ENCODE results near the gene CNN2. TPM values are rescaled to one million over a fixed set of nuclear protein-coding genes. Genes with fewer than 3 reads are reported as not detected.
"Not testable (repeated sequence)": the region's sequence is repeated elsewhere in the genome, so short reads cannot be mapped to it uniquely, and the experiment has no call there.

CNN2 gene
- total RNA-seq, 2 donors from 2014 or later: 187 to 254 TPM

DNA sequence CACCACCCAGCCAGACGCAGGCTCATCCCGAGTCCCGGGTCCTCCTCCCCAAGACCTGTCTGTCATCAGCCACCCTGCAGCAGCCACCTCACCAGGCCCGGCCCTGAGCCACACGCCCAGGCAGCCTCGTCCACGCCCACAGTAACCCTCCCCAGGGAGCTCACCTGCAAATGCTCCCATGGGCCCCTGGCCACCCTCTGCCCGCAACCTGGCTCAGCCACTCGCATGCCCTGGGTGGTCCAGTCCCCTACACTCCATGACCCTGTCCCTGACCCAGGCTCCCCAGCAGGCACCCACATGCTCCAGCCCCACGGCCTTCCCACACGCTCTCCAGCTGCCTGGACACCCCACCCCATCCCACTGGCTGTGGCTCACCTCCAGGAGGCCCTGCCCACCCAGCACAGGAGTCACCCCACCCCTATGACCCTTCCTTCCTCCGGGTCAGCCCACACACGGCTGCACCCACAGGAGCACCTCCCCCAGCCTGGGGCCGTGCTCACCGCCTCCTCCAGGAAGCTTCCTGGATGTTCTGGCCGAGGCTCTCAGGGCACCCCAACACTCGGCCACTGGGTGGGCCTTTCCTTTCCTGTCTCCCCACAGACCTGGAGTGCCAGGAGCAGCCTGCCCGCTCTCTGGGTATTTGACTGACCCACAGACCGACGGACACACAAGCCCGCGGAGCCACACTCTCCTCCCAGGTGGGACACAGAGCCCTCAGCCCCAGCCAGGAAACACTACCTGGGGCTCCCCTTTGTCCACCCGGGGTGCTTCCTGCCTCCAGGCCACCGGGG lies 9.1 kb upstream of the CNN2 start:
- ATAC-seq (no peak), DNase-seq (ENCODE audit: low spot score in 2 of 2) (no peak)
- Mint-ChIP-seq H3K27ac (peak overlapping the region; percentile 81 to 100), H3K36me3 (peaks cover 5 to 7% of the 10 kb centered on the region in 2 donors), H3K9me3 (no peaks in the 10 kb centered on the region)

DNA sequence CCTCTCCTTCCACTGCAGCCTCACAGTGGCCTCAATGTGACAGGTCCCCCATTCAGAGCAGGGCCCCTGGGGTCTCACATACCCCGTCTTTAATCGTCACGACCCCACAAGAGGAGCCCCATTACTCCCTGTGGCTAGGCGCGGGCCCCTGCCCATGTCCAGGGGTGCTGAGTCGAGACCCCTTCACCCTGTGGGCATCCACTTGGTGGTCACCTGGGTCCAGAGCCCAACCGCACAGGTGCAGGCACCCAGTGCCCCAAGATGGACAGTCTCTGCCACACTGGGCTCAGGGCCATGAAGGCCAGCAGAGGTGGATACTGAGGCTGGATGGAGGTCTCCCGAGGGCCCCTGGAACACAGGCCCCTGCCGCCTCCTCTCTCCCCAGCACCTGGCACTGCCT lies 8.5 kb upstream of the CNN2 start:
- H3K27ac Mint-ChIP-seq: peak overlapping the region; percentile 81 to 100
- no peaks in the 10 kb centered on the region for H3K9me3 Mint-ChIP-seq
- peaks cover 5 to 7% of the 10 kb centered on the region in 2 donors for H3K36me3 Mint-ChIP-seq
- DNase-seq (ENCODE audit: low spot score in 2 of 2) (no peak), ATAC-seq (no peak)

- ATAC-seq: no peak
- Mint-ChIP-seq H3K27ac (peak overlapping the region in 1 of 2 donors; percentile 100), H3K9me3 (no peaks in the 10 kb centered on the region), H3K36me3 (peaks cover 5 to 7% of the 10 kb centered on the region in 2 donors)
- DNase-seq (ENCODE audit: low spot score in 2 of 2): no peak
These were observed 8.0 kb upstream of the CNN2 start for GRCh38 chr19:1018393-1018792.

GRCh38 chr19:1018932-1019615 lies 7.3 kb upstream of the CNN2 start:
- Mint-ChIP-seq H3K27ac (peak overlapping the region; percentile 82 to 100), H3K36me3 (peaks cover 5 to 7% of the 10 kb centered on the region in 2 donors), H3K9me3 (no peaks in the 10 kb centered on the region)
- DNase-seq (ENCODE audit: low spot score in 2 of 2) (no peak), ATAC-seq (no peak)

DNA sequence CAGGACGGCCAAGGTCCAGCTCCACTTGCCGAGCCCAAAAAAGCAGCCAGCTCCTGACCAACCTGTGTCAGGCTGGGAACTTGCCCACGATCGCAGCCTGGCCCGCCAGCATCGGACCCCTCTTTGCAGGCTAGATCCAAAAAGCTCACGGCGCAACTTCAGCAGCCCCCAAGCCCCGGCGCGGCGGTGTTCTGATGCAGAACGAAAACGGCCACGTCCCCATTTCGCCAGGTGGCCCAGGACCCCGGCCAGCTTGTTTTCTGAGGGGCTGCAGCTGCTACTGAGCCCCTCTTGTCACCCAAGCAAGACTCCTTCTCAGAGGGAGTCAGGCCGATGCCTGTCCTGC lies 6.8 kb upstream of the CNN2 start:
- peaks cover 5 to 7% of the 10 kb centered on the region in 2 donors for H3K36me3 Mint-ChIP-seq
- ATAC-seq (no peak), DNase-seq (ENCODE audit: low spot score in 2 of 2) (no peak)
- H3K9me3 Mint-ChIP-seq: no peaks in the 10 kb centered on the region
- H3K27ac Mint-ChIP-seq: peak overlapping the region; percentile 97 to 100

DNA sequence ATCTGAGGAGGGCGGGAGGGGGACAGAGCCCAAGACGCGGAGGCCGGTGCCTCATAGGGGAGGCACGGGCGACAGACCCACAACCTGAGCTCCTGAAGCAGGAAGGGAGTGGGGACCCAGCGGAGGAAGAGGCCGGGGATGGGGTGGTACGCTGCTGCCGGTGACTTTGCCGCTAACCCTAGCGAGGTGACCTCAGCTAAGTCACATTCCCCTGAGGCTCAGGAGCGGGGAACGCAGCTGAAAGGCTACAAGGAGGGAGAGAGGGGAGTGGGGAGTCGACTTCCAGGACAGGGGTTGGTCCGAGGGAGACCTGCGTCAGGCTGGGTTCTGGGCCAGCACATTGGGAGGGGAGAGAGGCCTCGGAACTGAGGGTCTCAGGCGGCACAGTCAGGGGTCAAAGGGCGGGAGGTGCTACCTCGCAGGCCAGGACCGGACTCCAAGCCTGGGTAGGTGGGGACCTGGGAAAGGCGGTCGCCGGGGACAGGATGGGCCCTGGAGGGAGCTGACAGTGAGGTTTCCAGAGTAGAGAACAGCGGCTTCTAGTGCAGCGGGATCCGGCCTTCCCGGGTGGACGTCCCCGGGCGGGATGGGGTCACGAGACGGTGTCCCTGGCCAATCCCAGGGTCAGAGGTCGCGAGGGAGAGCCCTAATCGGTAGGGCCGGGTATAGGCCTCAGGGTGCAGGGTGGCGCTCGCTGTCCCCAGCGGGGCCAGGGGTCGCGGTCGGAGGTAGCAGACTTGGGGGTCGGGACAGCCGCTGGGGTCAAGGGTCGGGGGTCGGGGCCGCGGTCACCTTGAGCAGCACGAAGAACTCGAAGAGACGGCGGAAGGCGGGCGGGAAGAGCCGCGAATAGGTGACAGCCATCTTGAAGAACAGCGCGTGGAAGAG lies 6.2 kb upstream of the CNN2 start:
- DNase-seq (ENCODE audit: low spot score in 2 of 2): no peak

DNA sequence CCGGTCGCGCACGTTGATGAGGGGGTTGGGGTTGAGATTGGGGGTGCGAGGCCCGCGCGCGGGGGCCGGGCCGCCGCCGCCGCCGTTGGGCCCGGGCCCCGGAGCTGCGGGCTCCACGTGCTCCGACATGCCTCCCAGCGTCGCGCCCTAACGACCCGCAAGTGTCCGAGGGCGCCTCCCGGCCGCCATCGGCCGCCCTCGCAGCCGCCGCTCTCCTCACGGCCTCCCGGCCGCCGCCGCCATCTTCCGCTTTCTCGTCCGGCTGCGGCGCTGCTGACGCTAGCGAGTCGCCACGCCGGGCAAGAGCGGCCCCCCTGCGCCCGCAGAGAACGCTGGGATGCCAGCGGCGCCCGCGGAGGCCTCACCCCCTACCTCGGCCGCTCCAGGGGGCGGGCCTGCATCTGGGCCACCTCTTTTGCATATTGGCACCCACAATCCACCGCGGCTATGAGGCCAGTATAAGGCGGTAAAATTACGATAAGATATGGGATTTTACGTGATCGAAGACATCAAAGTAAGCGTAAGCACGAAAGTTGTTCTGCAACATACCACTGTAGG lies 5.5 kb upstream of the CNN2 start, which contains the start of gene TMEM259:
TSS of gene TMEM259 (minus strand) at position 256 of the 558 bp plus-strand sequence. CDS start at position 129, 127 bp downstream.
- peak; percentile 88 to 90 for ATAC-seq
- peak; percentile 96 to 97 for DNase-seq (ENCODE audit: low spot score in 2 of 2)
- H3K9me3 Mint-ChIP-seq: no peaks in the 10 kb centered on the region
- peaks cover 5 to 7% of the 10 kb centered on the region in 2 donors for H3K36me3 Mint-ChIP-seq
- H3K27ac Mint-ChIP-seq: peak within 1 kb of the TSS; percentile 99 to 100

More for the DNA sequence above, 6.2 kb upstream of the CNN2 start:
- peak in 1 of 2 donors; percentile 10 for ATAC-seq
- Mint-ChIP-seq H3K27ac (peak overlapping the region; percentile 97 to 100), H3K9me3 (no peaks in the 10 kb centered on the region), H3K36me3 (peaks cover 5 to 7% of the 10 kb centered on the region in 2 donors)

DNA sequence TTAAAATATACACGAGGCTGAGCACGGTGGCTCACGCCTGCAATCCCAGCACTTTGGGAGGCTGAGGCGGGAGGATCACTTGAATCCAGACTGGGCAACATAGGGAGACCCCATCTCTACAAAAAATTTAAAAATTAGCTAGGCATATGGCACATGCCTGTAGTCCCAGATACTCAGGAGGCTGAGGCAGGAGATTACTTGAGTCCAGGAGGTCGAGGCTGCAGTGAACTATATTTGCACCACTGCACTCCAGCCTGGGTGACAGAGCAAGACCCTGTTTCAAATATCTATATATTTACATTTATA lies 2.6 kb upstream of the CNN2 start:
- not testable (repeated sequence) for H3K9me3 Mint-ChIP-seq; DNase-seq (ENCODE audit: low spot score in 2 of 2); ATAC-seq; H3K27ac Mint-ChIP-seq
- H3K36me3 Mint-ChIP-seq: peaks cover 13 to 15% of the 10 kb centered on the region in 2 donors

DNA sequence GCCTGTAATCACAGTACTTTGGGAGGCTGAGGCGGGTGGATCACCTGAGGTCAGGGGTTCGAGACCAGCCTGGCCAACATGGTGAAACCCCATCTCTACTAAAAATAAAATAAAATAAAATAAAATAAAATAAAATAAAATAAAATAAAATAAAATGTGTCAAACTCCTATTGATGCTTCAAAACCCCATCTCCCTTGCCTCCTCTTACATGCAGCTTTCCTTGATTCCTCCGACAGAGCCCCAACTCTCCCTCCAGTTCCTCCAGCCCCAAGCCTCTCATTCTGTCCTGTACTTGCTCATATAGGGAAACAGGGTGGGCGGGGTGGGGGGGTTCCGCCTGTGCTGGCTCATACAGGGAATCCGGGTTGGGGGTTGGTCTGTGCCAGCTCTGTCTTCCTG lies 1.3 kb upstream of the CNN2 start:
- peaks cover 9 to 17% of the 10 kb centered on the region in 2 donors for H3K36me3 Mint-ChIP-seq
- not testable (repeated sequence) for H3K9me3 Mint-ChIP-seq; ATAC-seq; H3K27ac Mint-ChIP-seq; DNase-seq (ENCODE audit: low spot score in 2 of 2)

- DNase-seq (ENCODE audit: low spot score in 2 of 2): no peak
- peak overlapping the region; percentile 86 to 90 for H3K27ac Mint-ChIP-seq
- H3K36me3 Mint-ChIP-seq: peaks cover 7 to 20% of the 10 kb centered on the region in 2 donors
- no peaks in the 10 kb centered on the region for H3K9me3 Mint-ChIP-seq
- ATAC-seq: peak in 1 of 2 donors; percentile 4
These were observed 608 bp downstream of the CNN2 start for GRCh38 chr19:1026783-1027649.

DNA sequence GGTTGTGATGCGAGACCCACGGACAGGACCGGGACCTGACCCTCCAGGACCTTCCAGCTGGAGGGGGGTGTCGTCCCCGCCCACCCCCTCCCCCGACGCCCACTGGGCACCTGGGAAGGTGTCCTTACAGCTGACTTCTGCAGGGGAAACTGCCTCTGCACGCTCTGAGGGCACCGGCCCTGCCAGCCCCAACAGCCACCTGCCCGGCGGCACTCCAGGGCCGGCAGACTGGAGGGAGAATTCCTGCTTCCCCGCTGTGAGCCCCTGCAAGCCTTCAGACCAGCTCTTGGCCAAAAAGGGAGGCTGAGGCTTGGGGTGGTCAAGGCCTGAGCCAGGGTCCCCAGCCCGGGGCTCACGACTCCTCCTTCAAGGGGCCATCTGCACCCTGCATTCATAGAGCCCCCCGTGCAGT lies 1.2 kb downstream of the CNN2 start:
- Mint-ChIP-seq H3K9me3 (no peaks in the 10 kb centered on the region), H3K36me3 (peaks cover 13 to 26% of the 10 kb centered on the region in 2 donors), H3K27ac (peak overlapping the region in 1 of 2 donors; percentile 86)
- ATAC-seq: no peak
- no peak for DNase-seq (ENCODE audit: low spot score in 2 of 2)

DNA sequence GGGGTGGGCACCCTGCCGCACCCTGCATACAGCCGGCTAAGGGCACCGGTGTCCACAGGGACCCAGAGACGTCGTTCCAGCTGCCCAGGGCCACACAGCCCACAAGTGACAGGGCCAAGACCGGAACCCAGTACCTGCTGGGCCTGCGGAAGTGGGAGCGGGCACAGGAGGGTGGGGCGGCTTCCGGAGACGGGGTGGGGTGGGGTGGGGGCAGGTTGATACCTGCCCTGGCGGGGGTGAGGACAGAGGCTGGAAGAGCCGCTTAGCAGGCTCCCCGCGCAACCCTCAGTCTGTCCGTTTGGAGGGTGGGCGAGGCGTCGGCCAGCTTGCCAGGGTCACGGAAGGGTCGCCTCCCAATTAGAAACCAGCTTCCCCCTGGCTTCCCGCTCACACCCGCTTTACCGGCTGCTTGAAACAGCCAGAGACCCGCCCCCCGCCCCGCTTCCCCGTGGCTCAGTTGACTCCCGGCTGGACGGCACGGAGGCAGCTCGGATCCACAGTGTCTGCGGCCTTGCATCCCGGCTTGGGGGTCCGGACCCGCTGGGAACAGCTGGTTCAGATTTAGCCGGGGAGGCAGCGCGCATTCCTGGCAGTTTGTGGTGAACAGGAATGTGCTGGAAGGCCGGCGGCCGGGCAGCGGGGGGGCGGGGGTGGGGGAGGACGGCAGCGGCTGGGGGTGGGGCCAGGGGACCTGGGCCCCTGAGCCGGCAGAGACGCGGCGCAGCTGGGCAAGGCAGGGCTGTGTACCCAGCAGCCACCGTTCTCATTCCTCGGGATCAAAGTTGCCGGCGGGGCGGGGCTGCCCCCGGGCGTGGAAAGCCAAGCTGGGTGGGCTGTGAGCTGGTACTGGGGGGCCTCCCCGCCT lies 1.9 kb downstream of the CNN2 start:
- no peak for DNase-seq (ENCODE audit: low spot score in 2 of 2)
- peaks cover 0 to 2% of the 10 kb centered on the region in 2 donors for H3K9me3 Mint-ChIP-seq
- ATAC-seq: peak; percentile 29 to 56
- H3K27ac Mint-ChIP-seq: peak overlapping the region in 1 of 2 donors; percentile 86
- H3K36me3 Mint-ChIP-seq: peaks cover 19 to 26% of the 10 kb centered on the region in 2 donors

DNA sequence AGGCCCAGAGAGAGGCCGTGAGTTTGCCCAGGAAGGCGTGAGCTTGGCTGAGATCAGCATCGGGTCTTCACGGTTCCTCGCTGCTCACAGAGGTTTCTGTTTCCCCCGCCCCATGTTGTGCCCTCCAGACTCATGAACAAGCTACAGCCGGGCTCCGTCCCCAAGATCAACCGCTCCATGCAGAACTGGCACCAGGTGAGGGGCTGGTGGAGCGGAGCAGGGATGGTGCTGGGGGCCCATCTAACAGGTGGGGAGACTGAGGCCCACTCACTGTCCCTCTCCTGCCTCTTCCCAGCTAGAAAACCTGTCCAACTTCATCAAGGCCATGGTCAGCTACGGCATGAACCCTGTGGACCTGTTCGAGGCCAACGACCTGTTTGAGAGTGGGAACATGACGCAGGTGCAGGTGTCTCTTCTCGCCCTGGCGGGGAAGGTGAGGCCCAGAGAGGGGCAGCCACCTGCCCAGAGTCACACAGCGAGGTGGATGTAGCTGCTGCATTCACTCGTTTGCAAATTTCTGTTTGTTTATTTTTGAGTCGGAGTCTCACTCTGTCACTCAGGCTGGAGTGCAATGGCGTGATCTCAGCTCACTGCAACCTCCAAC lies 6.0 kb downstream of the CNN2 start:
- no peak for ATAC-seq
- peaks cover 22 to 40% of the 10 kb centered on the region in 2 donors for H3K36me3 Mint-ChIP-seq
- H3K27ac Mint-ChIP-seq: no peak overlapping the region
- H3K9me3 Mint-ChIP-seq: peaks cover 0 to 4% of the 10 kb centered on the region in 2 donors
- DNase-seq (ENCODE audit: low spot score in 2 of 2): no peak

GRCh38 chr19:1035998-1036621 lies 9.7 kb downstream of the CNN2 start:
- no peak for ATAC-seq
- H3K36me3 Mint-ChIP-seq: peaks cover 13 to 56% of the 10 kb centered on the region in 2 donors
- H3K27ac Mint-ChIP-seq: peak overlapping the region in 1 of 2 donors; percentile 22
- peaks cover 0 to 4% of the 10 kb centered on the region in 2 donors for H3K9me3 Mint-ChIP-seq
- no peak for DNase-seq (ENCODE audit: low spot score in 2 of 2)
